HepG2 (cell line): ENCODE data around the gene SYAP1. TPM values are rescaled to one million over a fixed set of nuclear protein-coding genes. Genes with fewer than 3 reads are reported as not detected.
A peak's percentile ranks its signal among the peaks of the same experiment; 100 is the strongest.

Source experiments
- FOXP1 ChIP-seq, 2 experiments: fragments of 450-650 bp in 1 of 2; IDR thresholded peaks; 2 replicates each; pipeline ENCODE4 v1.6.1; 2017 to 2018; ENCODE audit warnings: antibody characterized with exemption in 1 of 2
- NCOR1 ChIP-seq: fragments of 200-600 bp; sonication (generic); IDR thresholded peaks from 2 replicates; pipeline ENCODE4 v1.7.0; 2017; ENCODE audit warnings: antibody characterized with exemption, low read length, borderline replicate concordance
- NR2F6 ChIP-seq, 2 experiments: IDR thresholded peaks; 2 replicates each; pipeline ENCODE4 v1.6.1; 2016; ENCODE audit warnings: antibody characterized with exemption in 1 of 2, mild to moderate bottlenecking in 1 of 2
- POLR2AphosphoS2 ChIP-seq: IDR thresholded peaks from 2 replicates; pipeline ENCODE4 v1.6.1; 2011; ENCODE audit warnings: low read depth, low read length, improper control_type of control experiment
- SALL1 ChIP-seq: sonication (generic); formaldehyde crosslinking; IDR thresholded peaks from 2 replicates; pipeline ENCODE4 v1.8.0; 2022; ENCODE audit warnings: mild to moderate bottlenecking, missing genetic modification reagents
- SOX6 ChIP-seq, 2 experiments: fragments of 450-650 bp in 1 of 2; sonication (generic) in 1 of 2; formaldehyde crosslinking in 1 of 2; IDR thresholded peaks; 2 replicates each; pipeline versions ENCODE4 v1.4.0 to v1.6.1; 2017 to 2020; ENCODE audit warnings: antibody characterized with exemption in 1 of 2, mild to moderate bottlenecking in 1 of 2, missing genetic modification reagents in 1 of 2
- TEAD3 ChIP-seq: optimal IDR thresholded peaks from 2 replicates; pipeline ENCODE3; 2016; ENCODE audit warnings: borderline replicate concordance
- THAP9 ChIP-seq: sonication (generic); formaldehyde crosslinking; IDR thresholded peaks from 2 replicates; pipeline ENCODE4; 2020; ENCODE audit warnings: missing genetic modification reagents, mild to moderate bottlenecking, borderline replicate concordance
- ZNF589 ChIP-seq: sonication (generic); formaldehyde crosslinking; conservative IDR thresholded peaks from 2 replicates; pipeline ENCODE4 v1.8.0; 2022; ENCODE audit warnings: mild to moderate bottlenecking, moderate library complexity, missing genetic modification reagents
- ZNF770 ChIP-seq: sonication (generic); formaldehyde crosslinking; IDR thresholded peaks from 2 replicates; pipeline ENCODE4 v1.5.0; 2020; ENCODE audit warnings: mild to moderate bottlenecking, missing genetic modification reagents
- polyA plus RNA-seq, 8 experiments: library from polyadenylated mRNA; depleted of rRNA in 3 of 8; stranded (reverse) in 7 of 8; unstranded in 1 of 8; fragments of >200 nt; fragmentation: Illumina TruSeq in 4 of 8; extraction: Trizol in 4 of 8; gene quantifications; 2 replicates each; pipeline versions ENCODE4 v1.2.1 to v1.2.3, GENCODE V29; 2011 to 2016; ENCODE audit warnings: low read depth in 4 of 8, missing spikeins in 1 of 8, mixed read lengths in 1 of 8; ENCODE audit not compliant: insufficient read depth in 1 of 8
- total RNA-seq, 5 experiments: library from RNA; depleted of rRNA; stranded (reverse); fragments of >200 nt; fragmentation: Illumina TruSeq; extraction: Trizol; gene quantifications; 2 replicates each; pipeline ENCODE4 v1.2.3, GENCODE V29; 2016; ENCODE audit warnings: low read depth in 1 of 5

The SYAP1 gene
- total and polyA plus RNA-seq, 2 of the 13 experiments (the other 11 are each of a cell fraction or from before 2014, with no cell fraction given) = 4.9 to 18.5 TPM

DNA sequence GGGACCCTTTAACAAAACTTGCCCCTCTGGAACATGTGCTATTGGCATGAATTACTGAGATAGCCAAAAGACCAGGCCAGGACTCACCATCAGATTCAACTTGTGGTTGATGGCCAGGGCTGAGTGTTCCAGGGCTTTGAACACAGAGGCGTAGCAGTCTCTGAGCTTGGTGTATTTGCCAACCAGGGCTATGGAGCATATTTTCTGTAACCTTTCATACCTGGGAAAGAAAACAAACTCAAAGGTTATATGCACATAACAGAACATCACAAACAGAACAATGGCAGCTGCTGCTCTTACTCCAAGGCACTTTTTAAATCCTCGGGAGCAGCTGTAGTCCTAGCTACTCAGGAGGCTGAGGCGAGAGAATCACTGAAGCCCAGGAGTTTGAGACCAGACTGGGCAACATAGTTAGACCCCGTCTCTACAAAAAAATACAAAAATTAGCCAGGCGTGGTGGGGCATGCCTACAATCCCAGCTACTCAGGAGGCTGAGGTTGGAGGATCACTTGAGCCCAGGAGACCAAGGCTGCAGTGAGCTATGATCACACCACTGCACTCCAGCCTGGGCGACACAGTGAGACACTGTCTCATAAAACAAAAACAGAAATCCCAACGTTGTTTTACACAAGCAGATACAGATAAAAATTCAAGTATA, 36.3 kb upstream of the SYAP1 start (continued):
- peak; percentile 66; the same call in 1 of the 2 replicates for TF ChIP-seq ZNF770 (CRISPR knock-in tag)
- no peak for TF ChIP-seq FOXP1 (IDR thresholded peaks at IDR 0.05)
- 0 out of 2 replicates have a peak, but pooled peaks have one; percentile 6 for TF ChIP-seq FOXP1 (CRISPR knock-in tag; IDR thresholded peaks at IDR 0.05)
- peak; percentile 27; the same call in 1 of the 2 replicates for TF ChIP-seq NR2F6 (IDR thresholded peaks at IDR 0.05)
- 0 out of 2 replicates have a peak, but pooled peaks have one; percentile 18 for TF ChIP-seq NR2F6 (CRISPR knock-in tag; IDR thresholded peaks at IDR 0.05)
- TF ChIP-seq SOX6 (IDR thresholded peaks at IDR 0.05) = no peak
- peak; percentile 48; the same call in 1 of the 2 replicates for TF ChIP-seq SOX6 (CRISPR knock-in tag; IDR thresholded peaks at IDR 0.05)
- TF ChIP-seq SALL1 (CRISPR knock-in tag) = peak; percentile 38
- no peak for TF ChIP-seq THAP9
- TF ChIP-seq NCOR1 = no peak
- peak; percentile 37 for TF ChIP-seq TEAD3 (CRISPR knock-in tag)
- no peak for TF ChIP-seq ZNF589 (CRISPR knock-in tag)
- TF ChIP-seq POLR2AphosphoS2 = no peak
